GM12873 (cell line): ENCODE data around the gene FAM78A.

Source experiments
- TF ChIP-seq, protein P1 (sequence below): IDR thresholded peaks from 2 replicates; pipeline ENCODE4 v1.5.1; 2012; ENCODE audit warnings: low read depth, mild to moderate bottlenecking, moderate library complexity, low read length, control low read depth; ENCODE audit not compliant: insufficient read depth; ENCODE audit errors: missing control alignments

FAM78A gene

DNA sequence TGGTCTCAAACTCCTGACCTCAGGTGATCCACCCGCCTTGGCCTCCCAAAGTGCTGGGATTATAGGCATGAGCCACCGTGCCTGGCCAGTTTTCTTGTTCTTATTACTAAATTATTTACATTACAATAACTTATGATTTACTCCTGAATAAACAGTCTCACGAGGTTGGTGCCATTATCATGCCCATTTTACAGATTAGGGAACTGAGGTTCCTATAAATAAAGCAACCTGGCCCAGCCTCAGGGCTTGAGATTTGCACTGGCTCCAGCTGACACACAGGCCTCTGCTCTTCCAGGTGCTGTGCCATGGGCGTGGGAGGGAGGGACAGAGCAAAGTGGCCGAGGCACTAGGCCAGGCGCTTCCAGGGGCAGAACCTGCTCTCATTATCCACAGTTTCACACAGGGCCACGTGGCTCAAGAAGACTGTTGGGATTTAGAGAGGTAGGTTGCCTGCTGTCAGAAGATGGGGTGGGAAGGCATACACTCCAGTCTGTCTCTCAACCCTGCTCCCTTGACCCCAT lies 15.5 kb upstream of the FAM78A start:
- TF ChIP-seq, protein P1, sequence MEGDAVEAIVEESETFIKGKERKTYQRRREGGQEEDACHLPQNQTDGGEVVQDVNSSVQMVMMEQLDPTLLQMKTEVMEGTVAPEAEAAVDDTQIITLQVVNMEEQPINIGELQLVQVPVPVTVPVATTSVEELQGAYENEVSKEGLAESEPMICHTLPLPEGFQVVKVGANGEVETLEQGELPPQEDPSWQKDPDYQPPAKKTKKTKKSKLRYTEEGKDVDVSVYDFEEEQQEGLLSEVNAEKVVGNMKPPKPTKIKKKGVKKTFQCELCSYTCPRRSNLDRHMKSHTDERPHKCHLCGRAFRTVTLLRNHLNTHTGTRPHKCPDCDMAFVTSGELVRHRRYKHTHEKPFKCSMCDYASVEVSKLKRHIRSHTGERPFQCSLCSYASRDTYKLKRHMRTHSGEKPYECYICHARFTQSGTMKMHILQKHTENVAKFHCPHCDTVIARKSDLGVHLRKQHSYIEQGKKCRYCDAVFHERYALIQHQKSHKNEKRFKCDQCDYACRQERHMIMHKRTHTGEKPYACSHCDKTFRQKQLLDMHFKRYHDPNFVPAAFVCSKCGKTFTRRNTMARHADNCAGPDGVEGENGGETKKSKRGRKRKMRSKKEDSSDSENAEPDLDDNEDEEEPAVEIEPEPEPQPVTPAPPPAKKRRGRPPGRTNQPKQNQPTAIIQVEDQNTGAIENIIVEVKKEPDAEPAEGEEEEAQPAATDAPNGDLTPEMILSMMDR, result no peak

DNA sequence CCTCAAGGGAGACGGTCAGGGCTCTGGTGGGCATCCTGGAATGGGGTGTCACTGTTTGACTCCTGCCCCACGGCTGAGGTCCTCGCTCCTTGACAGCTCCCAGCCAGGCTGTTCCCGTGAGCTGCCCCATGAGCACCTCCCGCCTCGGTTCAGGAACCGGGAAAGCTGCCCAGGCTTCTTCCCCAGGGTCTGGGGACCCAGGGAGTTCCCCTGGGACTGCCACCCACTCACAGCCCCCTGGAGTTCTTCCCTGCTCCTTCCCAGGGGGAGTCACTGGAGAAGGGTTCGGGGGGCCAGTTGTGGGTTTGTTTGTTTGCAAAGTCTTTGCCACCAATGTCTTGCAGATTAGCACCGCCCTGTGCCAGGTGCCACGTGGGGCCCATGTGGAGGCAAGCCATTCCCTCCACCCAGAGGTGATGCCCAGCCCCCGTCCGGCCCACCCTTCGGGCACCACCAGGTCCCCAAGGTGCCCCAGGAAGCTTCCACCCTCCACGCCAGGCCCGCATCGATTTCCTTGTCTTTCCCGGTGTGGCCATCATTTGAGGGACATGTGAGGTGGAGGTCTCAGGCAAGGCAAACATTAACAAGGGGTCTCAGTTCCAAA lies 14.6 kb upstream of the FAM78A start:
- TF ChIP-seq, protein P1, result no peak

DNA sequence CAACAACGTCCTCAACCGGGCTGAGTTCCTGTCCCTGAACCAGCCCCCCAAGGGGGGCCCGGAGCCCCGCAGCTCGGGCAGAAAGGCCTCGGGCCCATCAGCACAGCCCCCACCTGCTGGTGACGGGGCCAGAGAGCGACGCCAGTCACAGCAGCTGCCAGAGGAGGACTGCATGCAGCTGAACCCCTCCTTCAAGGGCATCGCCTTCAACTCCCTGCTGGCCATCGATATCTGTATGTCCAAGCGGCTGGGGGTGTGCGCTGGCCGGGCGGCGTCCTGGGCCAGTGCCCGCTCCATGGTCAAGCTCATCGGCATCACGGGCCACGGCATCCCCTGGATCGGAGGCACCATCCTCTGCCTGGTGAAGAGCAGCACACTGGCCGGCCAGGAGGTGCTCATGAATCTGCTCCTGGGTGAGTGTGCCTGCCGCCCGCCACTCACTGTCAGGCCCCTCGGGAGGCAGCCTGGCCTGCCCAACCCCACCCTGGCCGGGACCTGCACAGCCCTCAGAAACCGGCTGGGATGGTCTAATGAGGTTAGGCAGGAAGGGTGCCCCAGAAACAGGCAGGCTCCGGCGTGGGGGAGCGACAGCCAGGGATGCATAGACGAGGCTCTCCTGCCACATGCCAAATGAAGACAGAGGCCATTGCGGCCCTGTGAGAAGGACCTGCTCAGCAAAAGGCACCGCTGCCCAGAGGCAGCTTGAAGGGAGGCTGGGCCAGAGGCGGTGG lies 13.9 kb upstream of the FAM78A start:
- TF ChIP-seq, protein P1, result no peak

DNA sequence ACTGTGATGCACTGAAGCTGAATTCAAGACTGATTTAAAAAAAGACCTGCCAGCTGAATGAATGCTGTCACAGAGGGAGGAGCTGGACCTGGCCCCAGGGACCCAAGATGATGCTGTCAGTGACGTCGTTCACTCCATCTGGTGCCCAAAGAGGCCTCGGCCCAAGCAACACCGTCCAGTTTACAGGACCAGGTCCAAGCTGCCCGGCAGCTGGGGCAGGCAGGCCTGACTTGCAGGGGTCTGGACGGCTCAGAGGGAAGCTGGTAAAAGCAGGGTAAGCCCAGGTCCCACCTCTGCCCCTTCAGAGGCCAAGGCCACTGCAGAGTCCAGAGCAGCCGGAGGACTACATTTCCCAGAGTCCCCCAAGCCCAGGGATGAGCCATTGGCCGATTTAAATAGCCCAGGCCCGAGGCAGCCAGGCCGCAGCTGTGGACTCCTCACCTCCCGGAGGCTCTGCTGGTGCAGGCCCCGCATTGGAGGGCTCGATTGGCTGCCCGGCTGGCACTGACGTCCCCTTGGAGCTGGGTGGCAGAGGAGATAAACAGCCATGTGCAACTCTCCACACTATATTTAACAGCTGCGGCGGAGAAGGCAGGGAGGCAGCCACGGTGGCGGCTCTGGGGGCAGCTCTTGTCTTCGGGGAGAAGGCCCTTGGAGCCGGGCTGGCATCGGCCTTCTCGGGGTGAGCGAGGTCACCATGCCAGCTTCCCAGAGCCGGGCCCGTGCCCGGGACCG lies 13.2 kb upstream of the FAM78A start, which contains the start of gene PLPP7:
PLPP7 (plus strand) TSS at position 423 of the 735 bp plus-strand sequence; CDS start at position 698, 275 bp downstream.
- TF ChIP-seq, protein P1, result no peak

DNA sequence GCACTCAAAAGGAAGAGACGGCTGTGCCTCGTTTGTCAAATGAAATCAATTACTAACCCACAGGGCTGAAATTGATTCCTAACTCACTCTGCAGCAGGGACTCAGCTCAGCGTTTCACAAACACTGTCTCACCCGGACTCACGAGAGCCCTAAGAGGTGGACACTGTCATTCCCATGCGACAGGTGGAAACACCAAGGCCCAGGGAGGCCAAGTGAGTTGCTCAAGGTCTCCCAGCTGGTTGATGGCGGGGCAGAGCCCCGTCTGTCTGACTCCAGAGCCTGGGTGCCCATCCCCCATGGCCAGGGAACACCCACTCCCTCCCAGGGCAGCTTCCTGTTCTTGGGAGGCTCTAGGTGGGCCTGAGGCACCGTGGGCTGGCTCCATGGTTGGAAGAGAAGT lies 11.9 kb upstream of the FAM78A start:
- TF ChIP-seq, protein P1, result no peak

DNA sequence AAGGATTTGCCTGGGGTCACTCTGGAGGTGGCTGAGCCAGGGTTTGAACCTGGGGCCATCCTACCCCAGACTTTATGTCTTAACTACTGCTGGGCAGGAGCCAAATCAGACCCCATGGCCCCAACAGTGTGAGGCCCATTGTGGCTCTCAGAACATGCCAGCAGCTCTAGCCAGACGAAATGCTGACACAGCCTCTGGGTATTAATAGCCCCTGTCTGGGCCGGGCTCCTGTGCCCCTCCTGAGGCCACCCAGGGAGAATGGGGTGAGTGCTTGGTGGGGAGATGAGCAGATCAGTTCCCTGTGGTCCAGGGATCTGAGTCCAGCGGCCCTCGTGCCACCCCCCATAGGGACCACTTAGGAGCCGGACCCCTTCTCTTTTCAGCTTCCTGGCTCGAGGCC lies 11.0 kb upstream of the FAM78A start:
- TF ChIP-seq, protein P1, result no peak

DNA sequence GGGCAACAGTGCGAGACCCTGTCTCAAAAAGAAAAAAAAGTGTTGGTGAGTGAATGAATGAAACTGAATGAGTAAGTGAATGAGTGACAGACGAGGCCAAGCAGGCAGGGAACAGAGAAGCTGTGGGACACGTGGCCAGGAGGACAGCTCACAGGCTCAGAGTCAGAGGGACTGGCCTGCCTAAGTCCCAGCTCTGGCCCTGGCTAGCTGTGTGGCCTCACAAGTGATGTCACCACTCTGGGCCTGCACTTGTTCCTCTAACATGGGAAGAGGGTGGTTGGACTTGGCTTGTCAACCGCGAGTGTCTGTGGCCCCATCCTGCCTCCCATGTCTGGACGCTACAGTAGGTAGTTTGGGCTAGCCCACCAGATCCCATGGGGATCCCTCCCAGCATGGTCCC lies 8.5 kb upstream of the FAM78A start:
- TF ChIP-seq, protein P1, result no peak
